NCI-H1694 treated with DMSO at 0.1 percent for 48 hours (cell line): Measurements from ENCODE around the gene USH1G.

Source experiments
- DNase-seq: peaks from one replicate; lab custom pipeline; 2025; lab: John Stamatoyannopoulos, UW

USH1G gene

GRCh38 chr17:74903034-74903433 lies 20.0 kb downstream of the USH1G start:
- no peak for DNase-seq

DNA sequence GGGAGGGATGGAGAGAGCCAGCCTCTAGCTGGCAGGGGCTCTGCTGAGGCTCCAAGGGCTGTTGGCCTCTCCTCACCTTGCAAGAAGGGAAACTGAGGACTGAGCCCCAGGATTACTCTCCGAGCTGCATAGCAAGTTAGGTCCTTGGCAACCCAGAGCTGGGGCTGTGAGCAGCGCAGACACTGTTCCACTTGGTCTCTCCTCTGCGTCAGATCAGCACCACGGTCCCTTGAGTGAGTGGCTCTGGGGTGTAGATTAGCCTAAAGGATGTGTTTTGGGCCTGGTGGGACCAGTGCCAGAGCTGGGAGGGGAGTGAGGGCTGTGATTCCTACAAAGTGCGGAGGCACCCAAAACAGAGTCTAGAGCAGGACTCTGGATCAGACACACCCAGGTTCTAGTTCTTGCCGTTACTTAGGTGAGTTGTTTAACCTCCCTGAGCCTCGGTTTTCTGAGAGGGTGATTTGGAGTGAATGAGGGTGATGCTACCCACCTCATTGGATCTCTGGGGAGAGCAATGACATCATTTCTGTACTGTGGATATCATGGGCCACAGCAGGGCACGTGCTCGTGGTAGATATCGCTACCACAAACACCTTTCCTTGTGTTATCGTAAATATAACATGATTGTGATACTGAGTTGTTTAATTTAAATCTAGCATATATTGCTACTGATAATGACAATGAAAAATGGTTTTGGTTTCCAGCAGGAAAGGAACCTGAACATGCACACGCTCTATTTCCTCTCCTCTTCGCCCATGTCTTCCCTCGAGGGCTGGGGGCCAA lies 21.5 kb downstream of the USH1G start:
- no peak for DNase-seq

GRCh38 chr17:74900208-74900607 lies 22.8 kb downstream of the USH1G start:
- DNase-seq: no peak

DNA sequence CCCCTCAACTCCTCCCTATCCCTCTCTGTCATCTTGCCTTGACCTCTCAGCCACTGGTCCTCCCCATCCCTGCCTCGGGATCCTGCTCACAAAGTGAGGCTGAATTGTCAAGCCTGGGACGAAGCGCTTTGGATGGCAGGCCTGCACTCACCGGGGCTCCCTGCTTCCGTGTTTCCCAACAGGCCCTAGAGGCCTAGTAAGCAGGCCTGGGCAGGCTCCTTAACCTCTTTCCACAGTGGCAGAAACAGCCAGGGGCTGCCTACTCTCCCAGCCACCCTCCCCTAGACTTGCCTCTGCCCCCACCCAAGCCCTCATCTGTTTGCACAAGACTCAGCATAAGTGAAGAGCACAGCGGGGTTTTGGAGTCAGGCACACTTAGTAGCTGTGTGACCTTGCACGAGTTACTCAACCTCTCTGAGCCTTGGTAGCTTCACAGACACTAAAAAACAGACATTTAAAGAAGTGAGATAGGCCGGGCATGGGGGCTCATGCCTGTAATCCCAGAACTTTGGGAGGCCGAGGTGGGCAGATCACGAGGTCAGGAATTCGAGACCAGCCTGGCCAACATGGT lies 24.6 kb downstream of the USH1G start:
- no peak for DNase-seq

DNA sequence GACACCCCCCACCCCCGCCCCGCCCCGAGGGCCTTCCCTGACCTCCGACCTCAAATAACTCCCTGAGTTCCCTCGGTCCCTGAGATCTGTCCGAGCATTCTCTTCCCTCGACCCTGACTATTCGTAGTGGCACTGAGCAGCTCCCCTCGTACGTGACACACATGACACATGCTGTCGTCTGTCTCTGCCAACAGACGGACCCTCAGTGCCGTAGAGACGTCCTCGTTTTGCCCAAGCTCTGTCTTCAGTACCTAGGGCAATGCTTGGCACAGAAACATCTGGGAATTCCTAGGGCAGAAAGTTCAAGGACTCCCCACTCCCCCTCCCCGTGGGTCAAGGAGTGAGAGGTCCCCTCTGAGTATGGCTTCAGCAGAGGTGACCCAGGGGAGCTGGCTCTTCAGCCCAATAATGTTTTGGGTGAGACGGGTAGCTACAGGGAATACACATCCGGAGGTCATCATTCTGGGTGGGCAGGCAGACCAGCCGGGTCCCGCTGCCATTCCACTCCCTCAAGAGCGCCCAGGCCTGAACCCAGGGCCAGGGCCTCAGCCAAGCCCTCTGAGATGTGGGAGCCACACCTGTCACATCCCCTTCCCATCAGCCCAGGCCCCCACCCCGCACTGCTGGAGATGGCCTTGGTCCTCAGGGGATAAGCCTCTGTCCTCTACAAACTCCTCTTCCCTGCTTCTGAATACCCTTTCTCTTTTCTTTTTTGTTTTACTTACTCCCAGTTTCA lies 29.0 kb downstream of the USH1G start:
- DNase-seq: no peak

DNA sequence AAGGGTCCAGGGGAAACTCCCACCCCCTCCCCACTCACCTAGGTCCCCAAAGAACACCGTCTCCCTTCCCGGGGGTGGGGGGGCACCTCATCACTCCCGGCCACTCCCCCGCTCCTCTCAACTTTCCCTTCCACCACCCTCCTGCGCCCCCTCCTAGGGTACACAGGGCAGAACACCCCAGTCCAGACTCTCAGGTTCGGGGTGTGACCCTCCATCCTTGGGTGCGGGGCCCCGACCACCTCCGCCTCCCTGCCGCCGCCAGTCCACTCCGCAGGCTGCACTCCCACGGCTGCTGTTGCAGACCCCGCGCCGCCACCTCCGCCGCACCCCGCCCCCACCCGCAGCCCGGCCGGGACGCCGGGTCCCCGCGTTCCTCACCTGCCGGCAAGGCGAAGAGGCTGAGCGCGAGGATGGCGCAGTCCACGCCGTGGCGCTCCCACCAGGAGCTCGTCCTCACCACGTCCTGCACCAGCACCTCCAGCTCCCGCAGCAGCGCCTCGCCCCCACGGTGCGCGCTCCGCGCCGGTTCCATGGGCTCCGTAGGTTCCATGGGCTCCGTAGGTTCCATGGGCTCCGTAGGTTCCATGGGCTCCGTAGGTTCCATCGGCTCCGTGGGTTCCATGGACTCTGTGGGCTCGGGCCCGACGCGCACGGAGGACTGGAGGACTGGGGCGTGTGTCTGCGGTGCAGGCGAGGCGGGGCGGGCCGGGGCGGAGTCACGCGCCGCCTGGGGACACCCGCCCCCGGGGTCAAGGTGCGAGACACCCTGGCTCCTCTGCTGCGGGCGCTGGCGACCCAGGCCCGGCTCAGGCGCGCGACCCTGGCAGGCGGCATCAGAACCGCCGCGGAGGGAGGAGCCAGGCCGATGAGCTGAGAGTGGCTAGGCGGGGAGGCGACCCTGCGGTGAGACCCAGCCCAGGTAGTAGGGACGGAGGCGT lies 29.8 kb downstream of the USH1G start, which contains the start of gene FADS6:
Gene FADS6, minus strand, starts transcription at position 660 of the 938 bp plus-strand sequence. Its CDS starts 38 bp downstream, at position 622.
- no peak for DNase-seq

DNA sequence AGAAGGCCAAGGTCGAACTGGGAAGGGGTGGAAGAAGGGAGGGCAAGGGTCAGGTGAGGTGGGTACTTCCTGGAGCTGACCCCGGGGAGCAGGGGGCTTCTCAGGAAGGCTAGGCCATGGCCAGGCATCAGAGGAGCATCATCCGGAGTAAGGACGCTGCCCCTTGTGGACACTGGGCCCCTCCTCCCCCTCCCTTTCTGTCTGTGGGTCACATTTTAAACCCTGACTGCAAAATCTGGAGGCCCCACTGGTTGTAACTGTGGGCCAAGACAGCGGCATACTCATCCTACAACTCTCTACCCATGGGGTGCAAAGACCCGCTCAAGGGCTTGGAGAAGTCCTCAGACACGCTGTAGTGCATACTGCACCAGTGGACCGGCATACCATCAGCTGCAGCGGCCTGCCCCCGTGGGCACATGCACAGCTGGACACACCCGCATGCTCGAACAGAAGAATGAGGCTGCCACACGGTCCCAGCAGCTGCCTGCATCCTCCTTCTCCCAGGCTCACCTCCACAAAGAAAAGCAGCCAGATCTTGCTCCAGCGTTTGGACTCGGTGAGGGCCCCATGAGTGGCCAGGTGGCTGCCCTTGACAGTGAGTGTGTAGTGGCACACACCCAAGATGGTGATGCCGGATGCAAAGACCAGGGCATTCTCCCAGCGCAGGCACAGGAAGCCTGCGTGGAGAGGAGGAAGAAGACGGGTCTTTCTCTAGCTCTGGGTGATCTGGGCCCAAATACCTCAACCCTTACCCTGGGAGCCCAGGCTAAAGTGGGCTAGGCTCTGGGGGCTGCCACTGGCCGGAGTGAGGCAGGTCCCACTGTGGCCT lies 30.8 kb downstream of the USH1G start:
- DNase-seq: no peak

GRCh38 chr17:74890554-74890953 lies 32.5 kb downstream of the USH1G start:
- no peak for DNase-seq

DNA sequence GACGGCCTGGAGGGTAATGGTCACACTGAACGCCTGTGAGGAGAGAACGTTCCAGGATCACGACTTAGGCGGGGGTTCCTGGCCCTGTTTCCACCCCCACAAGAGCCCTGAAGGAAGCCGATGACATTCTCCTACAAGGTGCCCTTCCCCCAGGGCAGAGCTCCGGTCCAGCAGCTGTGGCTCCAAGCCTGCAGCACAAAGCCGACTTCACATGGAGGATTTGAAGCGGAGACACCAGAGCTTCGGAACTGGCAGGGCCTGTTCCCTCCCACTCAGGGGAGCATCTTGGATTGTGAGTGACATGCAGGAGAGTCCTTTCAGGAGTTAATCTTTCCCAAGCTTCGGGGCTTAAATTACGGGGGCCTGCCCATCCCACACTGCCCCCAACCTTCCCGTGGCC lies 34.6 kb downstream of the USH1G start:
- DNase-seq: no peak

GRCh38 chr17:74883241-74883745 lies 39.8 kb downstream of the USH1G start:
- no peak for DNase-seq

GRCh38 chr17:74882517-74883240 lies 40.4 kb downstream of the USH1G start:
- DNase-seq: no peak

- no peak for DNase-seq
Measured at GRCh38 chr17:74881073-74881472, 42.0 kb downstream of the USH1G start.

DNA sequence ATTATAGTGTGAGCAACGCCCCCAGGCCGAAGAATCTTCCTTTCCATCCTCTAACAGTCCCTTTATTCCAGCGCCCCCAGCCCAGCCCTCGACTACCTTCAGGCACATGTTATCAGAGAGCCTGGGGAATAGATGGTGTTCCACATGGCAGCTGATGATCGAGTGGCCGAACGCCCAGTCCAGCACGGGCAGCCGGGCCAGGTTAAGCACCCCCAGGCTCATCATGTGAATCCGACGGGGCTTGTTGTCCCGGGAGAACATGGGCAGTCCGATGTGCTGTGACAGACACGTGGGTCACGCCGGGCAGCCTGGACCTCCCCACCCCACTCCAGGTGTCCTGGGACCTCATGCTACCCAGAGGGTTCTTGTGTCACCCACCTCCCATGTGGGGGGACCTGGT lies 43.7 kb downstream of the USH1G start:
- no peak for DNase-seq

GRCh38 chr17:74878658-74879057 lies 44.4 kb downstream of the USH1G start:
- DNase-seq: no peak

DNA sequence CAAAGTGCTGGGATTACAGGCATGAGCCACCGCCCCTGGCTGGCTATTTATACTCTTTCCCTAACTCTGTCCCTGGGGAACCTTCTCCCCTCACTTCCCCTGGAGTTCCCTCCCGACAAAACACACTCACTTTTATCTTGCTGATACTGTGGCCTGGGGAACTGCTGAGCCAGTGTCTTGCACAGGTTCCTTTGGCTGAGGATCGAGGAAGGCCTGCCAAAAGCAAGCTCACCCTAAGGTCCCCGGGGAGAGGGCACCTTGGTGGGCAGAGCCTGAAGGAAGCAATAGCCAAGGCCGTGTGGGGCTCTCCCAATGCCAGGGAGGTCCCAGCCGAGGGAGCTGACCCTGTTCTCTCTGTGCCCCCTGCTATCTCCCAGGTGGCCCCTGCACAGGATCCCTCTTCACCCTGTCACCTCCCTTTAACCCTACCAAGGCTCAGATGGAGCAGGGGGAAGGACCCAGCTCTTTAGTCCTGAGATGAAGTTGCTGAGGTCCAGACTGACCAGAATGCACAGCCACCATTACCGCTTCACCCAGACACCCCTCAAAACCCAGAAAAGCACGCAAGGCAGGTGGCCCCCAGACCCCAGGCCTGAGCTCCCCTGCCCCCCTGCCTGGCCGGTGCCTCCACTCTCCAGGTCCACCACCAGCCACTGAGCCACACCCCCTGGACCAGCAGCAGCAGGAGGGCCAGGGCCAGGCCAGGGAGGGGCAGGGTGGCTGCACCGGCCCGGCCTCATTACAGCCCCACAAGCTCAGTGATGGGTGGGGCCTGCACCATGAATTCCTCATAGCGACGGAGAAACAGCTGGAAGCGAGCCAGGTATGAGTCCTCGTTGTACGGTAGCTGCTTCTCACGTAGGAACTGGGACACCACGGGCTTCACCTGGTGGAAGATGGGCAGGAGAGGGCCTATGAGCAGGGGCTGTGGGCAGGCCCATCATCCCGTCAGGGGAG lies 45.2 kb downstream of the USH1G start:
- no peak for DNase-seq

DNA sequence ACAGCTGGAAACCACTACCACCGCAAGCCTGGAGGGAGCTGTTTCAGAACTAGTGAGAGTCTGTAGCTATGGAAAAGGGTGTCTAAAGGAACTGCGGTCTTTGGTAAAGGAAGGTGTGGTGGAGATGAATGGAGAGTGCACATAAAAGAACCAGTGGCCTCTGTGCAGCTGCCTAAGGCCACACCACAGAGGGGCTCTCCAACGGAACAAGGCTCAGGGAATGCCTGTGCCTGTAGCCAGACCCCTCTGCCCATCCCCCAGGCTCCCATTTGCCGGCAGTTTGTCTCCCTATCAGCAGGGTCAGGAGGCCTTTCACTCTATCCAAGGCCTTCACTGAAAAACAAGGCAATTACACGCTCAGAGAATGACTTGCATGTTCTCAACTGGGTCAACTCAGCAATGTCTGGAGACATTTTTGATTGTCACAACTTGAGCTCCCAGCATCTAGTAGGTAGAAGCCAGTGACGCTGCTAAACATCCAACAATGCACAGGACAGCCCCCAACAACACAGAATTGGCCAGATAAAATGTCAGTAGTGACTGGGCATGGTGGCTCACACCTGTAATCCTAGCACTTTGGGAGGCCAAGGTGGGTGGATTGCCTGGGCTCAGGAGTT lies 47.0 kb downstream of the USH1G start:
- DNase-seq: no peak

- DNase-seq: peak; percentile 58
Measured at GRCh38 chr17:74875155-74875976, 47.7 kb downstream of the USH1G start.

GRCh38 chr17:74874615-74875037 lies 48.4 kb downstream of the USH1G start:
- DNase-seq: no peak
